Measurements from ENCODE around the gene MICALL2.

DNA sequence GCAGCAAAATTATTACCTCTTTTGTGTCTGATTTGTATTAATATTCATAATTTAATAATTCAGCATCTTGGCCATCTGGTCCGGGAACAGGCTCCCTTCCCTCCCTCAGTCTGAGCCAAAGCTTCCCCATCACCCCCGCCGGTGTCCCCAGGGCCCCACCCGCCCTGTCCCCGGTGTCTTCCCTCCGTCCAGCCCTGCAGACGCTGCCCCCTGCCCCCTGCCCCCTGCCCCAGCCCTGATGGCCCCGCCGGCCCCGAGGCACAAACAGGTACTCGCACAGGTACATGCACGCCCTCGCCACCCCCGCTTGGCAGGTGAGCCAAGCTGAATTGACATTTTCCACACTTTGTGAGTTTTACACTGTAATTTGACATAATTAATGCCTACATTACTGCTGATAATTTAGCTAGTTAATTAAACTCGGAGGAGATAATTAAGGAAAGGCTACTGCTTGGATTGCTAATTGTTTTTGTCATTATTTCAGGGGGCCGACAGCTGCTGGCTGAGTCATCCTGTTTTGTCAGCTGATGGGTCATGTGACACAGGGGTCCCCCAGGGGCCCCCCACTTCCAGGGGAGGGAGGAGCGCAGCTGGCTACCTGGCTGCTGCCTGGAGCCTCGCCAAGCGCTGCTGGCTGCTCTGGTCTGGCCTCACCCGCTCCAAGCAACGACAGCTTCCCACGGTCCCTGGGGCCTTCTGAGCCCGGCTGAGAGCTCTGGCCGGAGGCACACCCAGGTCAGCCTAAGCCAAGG is 36.6 kb downstream of the MICALL2 start:
- TF ChIP-seq, protein P1, sequence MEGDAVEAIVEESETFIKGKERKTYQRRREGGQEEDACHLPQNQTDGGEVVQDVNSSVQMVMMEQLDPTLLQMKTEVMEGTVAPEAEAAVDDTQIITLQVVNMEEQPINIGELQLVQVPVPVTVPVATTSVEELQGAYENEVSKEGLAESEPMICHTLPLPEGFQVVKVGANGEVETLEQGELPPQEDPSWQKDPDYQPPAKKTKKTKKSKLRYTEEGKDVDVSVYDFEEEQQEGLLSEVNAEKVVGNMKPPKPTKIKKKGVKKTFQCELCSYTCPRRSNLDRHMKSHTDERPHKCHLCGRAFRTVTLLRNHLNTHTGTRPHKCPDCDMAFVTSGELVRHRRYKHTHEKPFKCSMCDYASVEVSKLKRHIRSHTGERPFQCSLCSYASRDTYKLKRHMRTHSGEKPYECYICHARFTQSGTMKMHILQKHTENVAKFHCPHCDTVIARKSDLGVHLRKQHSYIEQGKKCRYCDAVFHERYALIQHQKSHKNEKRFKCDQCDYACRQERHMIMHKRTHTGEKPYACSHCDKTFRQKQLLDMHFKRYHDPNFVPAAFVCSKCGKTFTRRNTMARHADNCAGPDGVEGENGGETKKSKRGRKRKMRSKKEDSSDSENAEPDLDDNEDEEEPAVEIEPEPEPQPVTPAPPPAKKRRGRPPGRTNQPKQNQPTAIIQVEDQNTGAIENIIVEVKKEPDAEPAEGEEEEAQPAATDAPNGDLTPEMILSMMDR (conservative IDR thresholded peaks at IDR 0.05 in 1 of 2, IDR thresholded peaks at IDR 0.05 in 1 of 2; ENCODE audit: low read depth in 1 of 2, low read length in 2 of 2), result no peak
- no peak for TF ChIP-seq EZH2 (IDR thresholded peaks at IDR 0.05; ENCODE audit: low read length, missing control alignments)

All from fibroblast of lung (primary cell).